Measurements from ENCODE around the gene TMEM132C.

DNA sequence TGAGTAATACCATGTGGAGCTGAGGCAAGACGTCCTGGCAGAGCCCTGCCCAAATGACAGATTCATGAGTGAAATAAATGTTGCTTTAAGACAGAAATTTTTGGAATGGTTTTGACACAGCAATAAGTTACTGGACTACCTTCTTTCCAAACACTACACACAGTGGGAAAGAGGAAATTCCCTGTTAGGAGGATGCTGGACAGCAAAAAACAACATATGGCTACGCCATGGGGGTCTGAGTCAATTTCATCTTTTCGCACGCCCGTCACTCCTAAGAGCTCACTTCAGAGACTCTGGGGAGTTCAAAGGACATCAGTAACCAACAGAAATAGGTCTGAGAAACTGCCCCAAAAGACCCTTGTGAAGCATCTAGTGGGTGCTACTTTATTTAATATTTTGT lies 55.4 kb downstream of the TMEM132C start:
- TF ChIP-seq, protein P1, sequence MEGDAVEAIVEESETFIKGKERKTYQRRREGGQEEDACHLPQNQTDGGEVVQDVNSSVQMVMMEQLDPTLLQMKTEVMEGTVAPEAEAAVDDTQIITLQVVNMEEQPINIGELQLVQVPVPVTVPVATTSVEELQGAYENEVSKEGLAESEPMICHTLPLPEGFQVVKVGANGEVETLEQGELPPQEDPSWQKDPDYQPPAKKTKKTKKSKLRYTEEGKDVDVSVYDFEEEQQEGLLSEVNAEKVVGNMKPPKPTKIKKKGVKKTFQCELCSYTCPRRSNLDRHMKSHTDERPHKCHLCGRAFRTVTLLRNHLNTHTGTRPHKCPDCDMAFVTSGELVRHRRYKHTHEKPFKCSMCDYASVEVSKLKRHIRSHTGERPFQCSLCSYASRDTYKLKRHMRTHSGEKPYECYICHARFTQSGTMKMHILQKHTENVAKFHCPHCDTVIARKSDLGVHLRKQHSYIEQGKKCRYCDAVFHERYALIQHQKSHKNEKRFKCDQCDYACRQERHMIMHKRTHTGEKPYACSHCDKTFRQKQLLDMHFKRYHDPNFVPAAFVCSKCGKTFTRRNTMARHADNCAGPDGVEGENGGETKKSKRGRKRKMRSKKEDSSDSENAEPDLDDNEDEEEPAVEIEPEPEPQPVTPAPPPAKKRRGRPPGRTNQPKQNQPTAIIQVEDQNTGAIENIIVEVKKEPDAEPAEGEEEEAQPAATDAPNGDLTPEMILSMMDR (IDR thresholded peaks at IDR 0.05): no peak
- TF ChIP-seq EZH2phosphoT487 (IDR thresholded peaks at IDR 0.05): no peak
- no peak for TF ChIP-seq EZH2 (IDR thresholded peaks at IDR 0.05)
